Measurements from ENCODE around the gene SNX15.
A peak's percentile ranks its signal among the peaks of the same experiment; 100 is the strongest.

The SNX15 gene

GRCh38 chr11:64996327-64996709, 30.9 kb upstream of the SNX15 start:
- Histone ChIP-seq H3K79me2 (ENCODE audit: insufficient read depth, low read length) (no peaks in the 10 kb centered on the region), H3K27ac (ENCODE audit: low read length) (no peak overlapping the region), H3K4me3 (ENCODE audit: low read depth in 1 of 2, low read length in 2 of 2) (no peak overlapping the region), H3K9ac (ENCODE audit: low read depth, low read length) (no peak overlapping the region), H3K4me2 (ENCODE audit: insufficient read depth, low read length) (no peak overlapping the region), H3K9me3 (ENCODE audit: insufficient read depth, low read length, severe bottlenecking) (no peaks in the 10 kb centered on the region), H3K27me3 (ENCODE audit: insufficient read depth, low read length, poor library complexity) (no peaks in the 10 kb centered on the region), H2AFZ (ENCODE audit: low read depth, low read length) (no peak overlapping the region), H3K4me1 (ENCODE audit: insufficient read depth, low read length) (peaks cover 30% of the 10 kb centered on the region), H3K36me3 (ENCODE audit: insufficient read depth, low read length) (no peaks in the 10 kb centered on the region), H4K20me1 (ENCODE audit: insufficient read depth, low read length) (no peaks in the 10 kb centered on the region)
- DNase-seq (no peak), ATAC-seq (ENCODE audit: insufficient read depth, low read depth) (no peak)
- TF ChIP-seq EZH2 (IDR thresholded peaks at IDR 0.05; ENCODE audit: borderline replicate concordance, low read depth, low read length, severe bottlenecking) (no peak), CTCF (IDR thresholded peaks at IDR 0.05; ENCODE audit: borderline replicate concordance, extremely low read depth, low read length, poor library complexity, severe bottlenecking) (no peak)

GRCh38 chr11:64996710-64997380, 30.4 kb upstream of the SNX15 start, which contains the start of gene BATF2:
Gene BATF2 (minus strand): TSS chr11:64996971. CDS start chr11:64996914, 57 bp downstream.
- no peaks in the 10 kb centered on the region for H4K20me1 ChIP-seq (ENCODE audit: insufficient read depth, low read length)
- H3K9me3 ChIP-seq (ENCODE audit: insufficient read depth, low read length, severe bottlenecking), result no peaks in the 10 kb centered on the region
- DNase-seq (peak; percentile 27), ATAC-seq (ENCODE audit: insufficient read depth, low read depth) (peak; percentile 23; the same call in 1 of the 3 replicates)
- H3K36me3 ChIP-seq (ENCODE audit: insufficient read depth, low read length), result no peaks in the 10 kb centered on the region
- no peaks in the 10 kb centered on the region for H3K79me2 ChIP-seq (ENCODE audit: insufficient read depth, low read length)
- H3K27me3 ChIP-seq (ENCODE audit: insufficient read depth, low read length, poor library complexity), result no peaks in the 10 kb centered on the region
- no peak within 1 kb of the TSS for H3K27ac ChIP-seq (ENCODE audit: low read length)
- no peak within 1 kb of the TSS for H3K9ac ChIP-seq (ENCODE audit: low read depth, low read length)
- no peak within 1 kb of the TSS for H3K4me3 ChIP-seq (ENCODE audit: low read depth in 1 of 2, low read length in 2 of 2)
- peak within 1 kb of the TSS; percentile 33; the same call in 1 of the 2 replicates for H2AFZ ChIP-seq (ENCODE audit: low read depth, low read length)
- peaks cover 30% of the 10 kb centered on the region for H3K4me1 ChIP-seq (ENCODE audit: insufficient read depth, low read length)
- no peak within 1 kb of the TSS for H3K4me2 ChIP-seq (ENCODE audit: insufficient read depth, low read length)
- TF ChIP-seq CTCF (IDR thresholded peaks at IDR 0.05; ENCODE audit: borderline replicate concordance, extremely low read depth, low read length, poor library complexity, severe bottlenecking), result peak; percentile 32
- TF ChIP-seq EZH2 (IDR thresholded peaks at IDR 0.05; ENCODE audit: borderline replicate concordance, low read depth, low read length, severe bottlenecking), result no peak

- Histone ChIP-seq H4K20me1 (ENCODE audit: insufficient read depth, low read length) (no peaks in the 10 kb centered on the region), H3K79me2 (ENCODE audit: insufficient read depth, low read length) (no peaks in the 10 kb centered on the region), H3K9me3 (ENCODE audit: insufficient read depth, low read length, severe bottlenecking) (no peaks in the 10 kb centered on the region), H2AFZ (ENCODE audit: low read depth, low read length) (no peak overlapping the region), H3K4me1 (ENCODE audit: insufficient read depth, low read length) (peaks cover 30% of the 10 kb centered on the region), H3K4me2 (ENCODE audit: insufficient read depth, low read length) (no peak overlapping the region), H3K27ac (ENCODE audit: low read length) (peak overlapping the region; percentile 69), H3K4me3 (ENCODE audit: low read depth in 1 of 2, low read length in 2 of 2) (no peak overlapping the region), H3K9ac (ENCODE audit: low read depth, low read length) (no peak overlapping the region), H3K36me3 (ENCODE audit: insufficient read depth, low read length) (no peaks in the 10 kb centered on the region), H3K27me3 (ENCODE audit: insufficient read depth, low read length, poor library complexity) (no peaks in the 10 kb centered on the region)
- DNase-seq (peak; percentile 37), ATAC-seq (ENCODE audit: insufficient read depth, low read depth) (peak; percentile 43)
- TF ChIP-seq EZH2 (IDR thresholded peaks at IDR 0.05; ENCODE audit: borderline replicate concordance, low read depth, low read length, severe bottlenecking), result no peak
- TF ChIP-seq CTCF (IDR thresholded peaks at IDR 0.05; ENCODE audit: borderline replicate concordance, extremely low read depth, low read length, poor library complexity, severe bottlenecking), result no peak
Observed at GRCh38 chr11:64998141-64998540, 29.1 kb upstream of the SNX15 start.
